ENCODE data around the gene LPGAT1.
A peak's percentile ranks its signal among the peaks of the same experiment; 100 is the strongest.

LPGAT1 gene

DNA sequence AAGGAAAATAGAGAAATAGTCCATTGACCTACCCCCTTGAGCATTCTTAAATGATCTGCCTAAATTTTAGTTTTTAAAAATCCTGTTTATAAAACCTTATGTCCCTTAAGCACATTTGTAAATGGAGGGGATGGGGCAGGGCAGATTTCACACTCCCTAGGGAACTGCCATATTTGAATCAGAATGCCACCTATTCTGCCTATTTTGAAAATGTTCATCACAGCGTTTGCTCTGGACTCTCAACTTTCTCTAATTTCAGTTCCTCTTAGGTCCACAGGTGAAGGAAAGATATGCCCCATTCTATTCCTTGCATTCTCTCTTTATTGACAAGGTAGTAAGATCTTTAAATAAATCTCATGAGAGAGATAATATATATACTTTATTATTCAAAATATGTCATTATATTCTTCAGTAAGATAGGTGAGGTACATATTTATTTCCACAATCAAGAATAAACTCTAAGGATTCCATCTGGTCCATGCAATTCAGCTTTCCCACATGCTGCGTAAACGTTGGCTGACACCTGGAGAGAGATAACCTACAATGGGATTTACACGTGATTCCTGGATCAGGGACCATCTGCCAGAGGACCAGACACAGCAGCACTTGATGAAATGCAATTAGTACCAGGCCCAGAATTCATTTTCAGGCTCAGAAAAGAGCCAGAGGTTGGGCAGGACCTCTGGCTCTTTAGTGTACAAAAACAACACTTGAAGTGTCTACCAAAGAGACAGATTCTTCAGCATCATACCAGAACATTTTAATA, 1.2 kb upstream of the LPGAT1 start:
- H3K4me1 ChIP-seq (ENCODE audit: low read length): peaks cover 11% of the 10 kb centered on the region; the same call in 1 of the 2 replicates
- no peak overlapping the region for H3K9ac ChIP-seq (ENCODE audit: low read length)
- H3K9me3 ChIP-seq (replicated peaks; ENCODE audit: insufficient read depth, low read length): no peaks in the 10 kb centered on the region
- no peaks in the 10 kb centered on the region for H3K9me2 ChIP-seq (replicated peaks; ENCODE audit: insufficient read depth, low read length)
- H3K79me2 ChIP-seq (ENCODE audit: low read length): no peaks in the 10 kb centered on the region
- no peak overlapping the region for H2AFZ ChIP-seq (ENCODE audit: low read length)
- H3K27ac ChIP-seq (ENCODE audit: low read length): no peak overlapping the region
- H4K20me1 ChIP-seq (ENCODE audit: insufficient read depth, low read length): no peaks in the 10 kb centered on the region
- 0 out of 2 replicates have a peak overlapping the region, but pooled peaks have one; percentile 14 for H3K4me2 ChIP-seq (ENCODE audit: low read depth, low read length)
- peak; percentile 18 for DNase-seq
- no peak for TF ChIP-seq CTCF (IDR thresholded peaks at IDR 0.05; ENCODE audit: low read length)
- TF ChIP-seq EZH2phosphoT487 (IDR thresholded peaks at IDR 0.05; ENCODE audit: low read length): no peak
- no peak for TF ChIP-seq EZH2 (optimal IDR thresholded peaks at IDR 0.05; ENCODE audit: low read depth, low read length)
- H3K4me3 ChIP-seq (ENCODE audit: low read length): no peak overlapping the region
- H3K27me3 ChIP-seq (replicated peaks; ENCODE audit: insufficient read depth, low read length): peaks cover 13% of the 10 kb centered on the region
- H3K36me3 ChIP-seq (replicated peaks; ENCODE audit: insufficient read depth, low read length): no peaks in the 10 kb centered on the region
- peaks cover 4% of the 10 kb centered on the region; the same call in 1 of the 2 replicates for H3F3A ChIP-seq (ENCODE audit: insufficient read depth, low read length)

GRCh38 chr1:211830055-211830327, 572 bp downstream of the LPGAT1 start:
- DNase-seq: peak; percentile 19
- no peak overlapping the region for H3K27ac ChIP-seq (ENCODE audit: low read length)
- H4K20me1 ChIP-seq (ENCODE audit: insufficient read depth, low read length): no peaks in the 10 kb centered on the region
- no peaks in the 10 kb centered on the region for H3K9me2 ChIP-seq (replicated peaks; ENCODE audit: insufficient read depth, low read length)
- no peaks in the 10 kb centered on the region for H3K9me3 ChIP-seq (replicated peaks; ENCODE audit: insufficient read depth, low read length)
- H3K4me2 ChIP-seq (ENCODE audit: low read depth, low read length): peak overlapping the region; percentile 63; the same call in 1 of the 2 replicates
- H3K79me2 ChIP-seq (ENCODE audit: low read length): no peaks in the 10 kb centered on the region
- H3K4me1 ChIP-seq (ENCODE audit: low read length): peaks cover 11% of the 10 kb centered on the region; the same call in 1 of the 2 replicates
- no peaks in the 10 kb centered on the region for H3K36me3 ChIP-seq (replicated peaks; ENCODE audit: insufficient read depth, low read length)
- H3K9ac ChIP-seq (ENCODE audit: low read length): no peak overlapping the region
- H3K27me3 ChIP-seq (replicated peaks; ENCODE audit: insufficient read depth, low read length): peaks cover 13% of the 10 kb centered on the region
- H2AFZ ChIP-seq (ENCODE audit: low read length): peak overlapping the region; percentile 44; the same call in 1 of the 2 replicates
- peaks cover 4% of the 10 kb centered on the region; the same call in 1 of the 2 replicates for H3F3A ChIP-seq (ENCODE audit: insufficient read depth, low read length)
- TF ChIP-seq CTCF (IDR thresholded peaks at IDR 0.05; ENCODE audit: low read length) (no peak), EZH2 (optimal IDR thresholded peaks at IDR 0.05; ENCODE audit: low read depth, low read length) (no peak)
- peak overlapping the region; percentile 55 for H3K4me3 ChIP-seq (ENCODE audit: low read length)

GRCh38 chr1:211829343-211830054, 1.1 kb downstream of the LPGAT1 start:
- H3K36me3 ChIP-seq (replicated peaks; ENCODE audit: insufficient read depth, low read length): no peaks in the 10 kb centered on the region
- H3K27me3 ChIP-seq (replicated peaks; ENCODE audit: insufficient read depth, low read length): peaks cover 13% of the 10 kb centered on the region
- H3K27ac ChIP-seq (ENCODE audit: low read length): no peak overlapping the region
- H3K9me2 ChIP-seq (replicated peaks; ENCODE audit: insufficient read depth, low read length): no peaks in the 10 kb centered on the region
- no peaks in the 10 kb centered on the region for H3K79me2 ChIP-seq (ENCODE audit: low read length)
- no peak overlapping the region for H3K9ac ChIP-seq (ENCODE audit: low read length)
- no peaks in the 10 kb centered on the region for H4K20me1 ChIP-seq (ENCODE audit: insufficient read depth, low read length)
- peak overlapping the region; percentile 44; the same call in 1 of the 2 replicates for H2AFZ ChIP-seq (ENCODE audit: low read length)
- peak overlapping the region; percentile 55 for H3K4me3 ChIP-seq (ENCODE audit: low read length)
- no peak for DNase-seq
- H3F3A ChIP-seq (ENCODE audit: insufficient read depth, low read length): peaks cover 4% of the 10 kb centered on the region; the same call in 1 of the 2 replicates
- H3K4me2 ChIP-seq (ENCODE audit: low read depth, low read length): peak overlapping the region; percentile 63; the same call in 1 of the 2 replicates
- H3K9me3 ChIP-seq (replicated peaks; ENCODE audit: insufficient read depth, low read length): no peaks in the 10 kb centered on the region
- TF ChIP-seq CTCF (IDR thresholded peaks at IDR 0.05; ENCODE audit: low read length): no peak
- TF ChIP-seq EZH2 (optimal IDR thresholded peaks at IDR 0.05; ENCODE audit: low read depth, low read length): no peak
- no peak for TF ChIP-seq EZH2phosphoT487 (IDR thresholded peaks at IDR 0.05; ENCODE audit: low read length)
- peaks cover 11% of the 10 kb centered on the region; the same call in 1 of the 2 replicates for H3K4me1 ChIP-seq (ENCODE audit: low read length)
